HG02970 (cell line): ENCODE measurements around the gene OR1S2.
"Not testable (repeated sequence)": the region's sequence is repeated elsewhere in the genome, so short reads cannot be mapped to it uniquely, and the experiment has no call there.

Experiments used
- ATAC-seq: cut with Tn5 transposase; IDR thresholded peaks from one replicate; pipeline ENCODE4 v1.9.1; 2021; ENCODE audit warnings: mild to moderate bottlenecking, moderate library complexity, moderate number of reproducible peaks; ENCODE audit not compliant: unreplicated experiment, low FRiP score

OR1S2 gene, protein sequence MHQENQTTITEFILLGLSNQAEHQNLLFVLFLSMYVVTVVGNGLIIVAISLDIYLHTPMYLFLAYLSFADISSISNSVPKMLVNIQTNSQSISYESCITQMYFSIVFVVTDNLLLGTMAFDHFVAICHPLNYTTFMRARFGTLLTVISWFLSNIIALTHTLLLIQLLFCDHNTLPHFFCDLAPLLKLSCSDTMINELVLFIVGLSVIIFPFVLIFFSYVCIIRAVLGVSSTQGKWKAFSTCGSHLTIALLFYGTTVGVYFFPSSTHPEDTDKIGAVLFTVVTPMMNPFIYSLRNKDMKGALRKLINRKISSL

DNA sequence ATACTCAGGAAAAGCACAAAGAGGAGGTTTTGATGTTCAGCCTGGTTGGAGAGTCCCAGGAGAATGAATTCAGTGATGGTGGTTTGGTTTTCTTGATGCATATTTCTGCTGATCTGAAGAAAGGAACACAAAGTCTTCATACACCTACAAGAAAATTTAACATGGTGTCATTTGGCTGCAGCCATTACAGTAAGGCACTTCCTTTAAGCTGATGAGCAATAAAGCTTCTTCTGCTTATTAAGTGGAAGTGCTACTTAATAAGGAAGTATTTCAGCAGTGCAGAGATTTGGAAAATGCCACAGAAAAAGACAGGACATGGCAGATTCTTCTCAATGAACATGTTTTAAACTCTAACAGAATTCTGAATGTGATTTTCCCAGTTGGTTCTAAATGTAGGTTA, at the start of gene OR1S2:
Gene OR1S2, minus strand, starts transcription at position 101 of the 400 bp plus-strand sequence. Its CDS starts 0 bp downstream, at position 101.
- no peak for ATAC-seq

DNA sequence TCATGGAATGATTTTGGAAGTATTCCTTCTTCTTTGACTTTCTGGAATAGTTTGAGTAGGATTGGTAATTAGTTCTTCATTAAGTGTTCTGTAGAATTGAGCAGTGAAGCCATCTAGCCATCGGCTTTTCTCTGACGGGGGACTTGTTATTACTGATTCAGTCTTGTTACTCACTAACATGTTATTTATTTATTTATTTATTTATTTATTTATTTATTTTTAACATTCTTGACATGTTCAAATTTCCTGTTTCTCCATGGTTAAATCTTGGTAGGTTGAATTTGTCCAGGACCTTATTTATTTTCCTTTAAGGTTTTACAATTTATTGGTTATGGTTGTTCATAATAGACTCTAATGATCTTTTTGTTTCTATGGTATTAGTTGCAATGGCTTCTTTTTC, 40.0 kb upstream of the OR1S2 start:
- ATAC-seq, result no peak

DNA sequence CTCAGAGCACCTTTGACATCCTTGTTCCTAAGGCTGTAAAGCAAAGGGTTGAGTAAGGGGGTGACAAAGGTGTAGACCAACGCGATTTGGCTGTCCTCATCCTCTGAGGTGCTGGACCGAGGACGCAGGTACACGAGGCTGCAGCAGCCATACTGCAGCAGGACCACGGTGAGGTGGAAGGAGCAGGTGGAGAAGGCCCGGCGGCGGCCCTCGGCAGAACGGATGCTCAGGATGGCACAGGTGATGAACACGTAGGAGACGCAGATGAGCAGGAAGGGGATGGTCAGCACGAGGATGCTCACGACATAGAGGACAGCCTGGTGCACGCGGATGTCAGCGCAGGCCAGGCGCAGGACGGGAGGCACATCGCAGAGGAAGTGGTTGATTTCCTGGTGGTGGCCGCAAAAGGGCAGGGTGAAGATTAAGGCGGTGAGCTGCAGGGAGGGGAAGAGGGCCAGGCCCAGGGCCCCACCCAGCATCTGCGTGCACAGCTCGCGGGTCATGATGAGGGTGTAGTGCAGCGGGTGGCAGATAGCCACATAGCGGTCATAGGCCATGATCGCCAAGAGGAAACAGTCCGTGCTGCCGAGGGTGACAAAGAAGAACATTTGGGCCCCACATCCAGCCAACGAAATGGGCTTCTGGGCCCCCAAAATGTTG, 24.1 kb upstream of the OR1S2 start:
- no peak for ATAC-seq

DNA sequence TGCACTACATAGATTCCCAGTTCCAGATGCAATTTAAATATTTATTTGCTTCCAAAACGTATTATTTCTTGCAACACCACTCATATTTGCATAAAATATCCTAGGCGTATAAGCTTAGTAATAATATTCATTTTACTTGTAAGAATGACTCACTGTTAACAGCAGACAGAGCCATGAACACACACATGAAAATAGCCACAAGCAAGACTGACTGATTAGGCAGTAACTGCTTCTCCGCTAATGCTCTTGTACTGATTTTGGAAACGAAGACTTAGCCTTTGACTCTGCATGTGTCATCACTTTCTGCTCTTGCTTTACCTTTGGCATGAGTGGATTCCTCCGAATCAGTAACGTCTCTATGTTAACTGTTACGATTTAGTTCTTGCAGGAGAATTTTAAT, 18.8 kb upstream of the OR1S2 start:
- ATAC-seq, result no peak

DNA sequence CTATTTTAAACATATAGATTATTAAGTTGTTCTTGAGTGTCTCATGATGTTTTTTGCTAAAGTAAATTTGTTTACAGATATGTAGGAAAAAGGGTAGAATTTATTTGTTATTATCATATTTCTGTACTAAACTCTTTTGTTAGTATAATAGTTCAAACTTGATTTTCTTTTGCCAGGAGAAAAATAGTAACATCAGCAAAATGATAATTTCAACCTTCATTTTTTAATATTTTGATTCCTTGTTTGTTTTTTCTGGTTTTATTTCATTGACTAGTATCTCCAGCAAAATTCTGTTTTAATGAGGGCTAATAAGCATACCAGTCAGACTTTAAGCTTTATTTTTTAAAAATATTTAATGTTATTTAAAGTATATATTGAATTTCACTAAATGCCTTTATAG, 12.5 kb upstream of the OR1S2 start:
- no peak for ATAC-seq

DNA sequence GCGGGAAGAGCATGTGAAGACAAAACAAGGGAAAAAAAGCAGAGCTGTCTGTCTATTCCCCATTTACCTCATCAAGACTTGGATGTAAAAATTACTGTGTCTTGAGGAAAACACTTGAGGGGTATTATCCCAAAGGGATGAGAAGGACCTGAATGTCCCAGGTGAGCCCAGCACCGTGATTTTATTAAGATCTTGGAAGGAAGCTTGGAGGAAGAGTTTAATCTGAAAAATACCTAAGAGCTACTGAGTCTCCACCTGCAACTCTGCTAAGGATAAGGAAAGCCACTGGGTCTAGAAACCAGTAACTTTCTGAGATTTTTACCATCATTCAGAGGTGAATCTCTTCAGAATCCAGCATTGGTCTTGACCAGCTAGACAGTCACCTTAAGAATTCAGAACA, 8.5 kb upstream of the OR1S2 start, which contains the start of gene OR1S1:
Gene OR1S1, plus strand, starts transcription at position 301 of the 400 bp plus-strand sequence.
- not testable (repeated sequence) for ATAC-seq

DNA sequence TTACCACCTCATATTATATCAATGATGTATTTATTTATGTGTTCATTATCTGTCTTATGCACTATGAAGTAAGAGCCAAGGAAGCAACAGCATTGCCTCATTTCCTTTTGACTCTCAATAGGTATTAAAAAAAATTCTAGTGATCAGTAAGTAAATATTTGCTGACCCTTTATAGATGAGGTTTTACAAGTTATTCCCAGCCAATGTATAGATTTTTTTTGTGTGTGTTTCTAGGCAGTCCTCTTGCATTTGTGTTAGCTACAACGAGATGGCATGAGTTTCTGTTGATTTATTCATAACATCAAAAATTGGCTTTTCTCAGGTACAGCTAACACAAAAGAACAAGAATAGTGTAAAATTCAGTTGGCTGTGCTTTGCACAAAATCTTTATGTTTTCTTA, 4.7 kb downstream of the OR1S2 start:
- no peak for ATAC-seq

DNA sequence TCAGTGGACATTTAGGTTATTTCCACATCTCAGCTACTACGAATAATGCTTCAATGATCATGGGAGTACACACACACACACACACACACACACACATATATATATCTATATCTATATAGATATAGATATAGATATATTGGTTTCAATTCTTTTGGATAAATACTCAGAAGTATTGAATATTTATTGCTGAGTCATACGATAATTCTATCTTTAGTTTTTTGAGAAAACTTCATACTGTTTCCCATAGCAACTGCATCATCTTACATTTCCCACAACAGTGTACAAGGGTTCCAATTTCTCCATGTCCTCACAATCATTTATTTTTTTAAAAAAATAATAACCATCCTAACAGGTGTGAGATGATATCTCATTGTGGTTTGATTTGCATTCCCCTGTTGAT, 8.0 kb downstream of the OR1S2 start:
- no peak for ATAC-seq

DNA sequence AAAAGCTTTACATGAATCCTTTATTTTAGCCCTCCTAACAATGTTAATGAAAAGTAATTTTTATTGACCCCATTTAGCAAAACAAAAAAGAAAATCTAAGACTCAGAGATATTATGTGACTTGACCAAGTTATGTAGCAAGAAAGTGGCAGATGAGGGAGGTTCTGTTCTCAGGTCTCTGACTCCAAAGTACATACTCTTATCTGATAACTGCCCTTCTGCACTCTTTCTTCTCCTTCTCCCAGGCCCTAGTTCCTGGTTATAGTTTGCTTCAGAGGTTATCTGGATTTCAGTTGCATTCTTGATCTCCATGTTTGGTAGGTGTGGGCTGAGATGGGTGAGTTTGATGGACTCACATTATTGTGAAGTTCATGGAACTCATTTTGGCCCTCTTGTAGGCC, 10.6 kb downstream of the OR1S2 start:
- ATAC-seq, result no peak

DNA sequence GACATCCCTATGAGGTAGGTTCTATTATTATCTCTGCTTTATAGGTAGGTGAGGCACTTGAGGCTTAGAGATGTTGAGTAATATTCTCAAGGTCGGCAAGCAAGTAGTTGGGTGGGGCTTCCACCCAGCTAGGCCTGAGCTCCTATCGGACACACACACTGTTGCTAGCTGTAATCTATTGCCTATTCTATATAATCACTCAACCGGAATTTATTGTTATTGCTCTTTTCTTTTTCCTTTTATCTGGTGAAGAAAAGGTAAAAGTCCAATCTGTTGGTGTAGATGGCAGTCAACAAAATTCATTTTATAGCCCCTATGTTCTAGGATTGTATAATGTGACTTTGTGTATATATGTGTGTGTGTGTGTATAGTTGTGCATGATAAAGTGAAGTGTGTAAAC, 11.7 kb downstream of the OR1S2 start:
- ATAC-seq, result no peak

DNA sequence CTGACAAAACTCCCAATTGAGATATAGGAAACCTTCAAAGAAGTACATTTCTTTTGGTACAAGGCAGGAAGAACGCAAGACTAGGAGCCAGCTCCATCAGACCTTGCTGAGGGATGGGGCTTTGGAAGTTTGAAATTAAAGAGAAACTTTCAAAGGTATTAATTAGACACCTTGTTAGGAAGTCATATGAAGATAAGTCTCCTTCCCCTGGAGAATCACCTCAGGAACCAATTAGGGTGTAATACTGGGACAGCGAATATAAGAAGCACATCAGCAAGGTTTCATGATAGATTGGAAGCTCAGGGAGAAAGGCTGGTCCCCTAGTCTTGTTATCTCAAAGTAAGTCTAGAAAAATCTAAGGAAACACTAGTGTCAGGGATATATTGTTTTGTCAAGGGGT, 15.2 kb downstream of the OR1S2 start, which contains the start of gene OR9Q2:
Gene OR9Q2, plus strand, starts transcription at position 301 of the 400 bp plus-strand sequence. CDS start 1,421 bp downstream, outside the sequence.
- no peak for ATAC-seq

DNA sequence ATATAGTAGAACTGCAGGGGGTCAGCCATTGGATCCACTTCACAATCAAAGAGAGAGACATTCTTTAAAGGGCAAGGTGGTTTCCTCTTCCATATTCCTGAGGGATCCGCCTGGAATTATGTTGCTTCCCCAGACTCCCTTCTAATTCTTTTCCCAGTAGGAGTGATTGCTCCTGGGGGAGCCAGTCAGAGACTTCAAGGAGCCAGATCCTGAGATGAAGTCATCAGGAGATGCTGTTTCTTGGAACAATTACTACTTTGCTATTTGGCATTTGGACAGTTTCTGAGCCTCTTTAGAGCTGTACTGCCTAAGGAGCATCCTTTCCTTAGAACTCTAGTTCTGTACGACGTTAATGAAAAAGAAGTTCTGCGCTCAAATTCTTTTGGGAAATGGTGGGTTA, 17.0 kb downstream of the OR1S2 start:
- no peak for ATAC-seq

DNA sequence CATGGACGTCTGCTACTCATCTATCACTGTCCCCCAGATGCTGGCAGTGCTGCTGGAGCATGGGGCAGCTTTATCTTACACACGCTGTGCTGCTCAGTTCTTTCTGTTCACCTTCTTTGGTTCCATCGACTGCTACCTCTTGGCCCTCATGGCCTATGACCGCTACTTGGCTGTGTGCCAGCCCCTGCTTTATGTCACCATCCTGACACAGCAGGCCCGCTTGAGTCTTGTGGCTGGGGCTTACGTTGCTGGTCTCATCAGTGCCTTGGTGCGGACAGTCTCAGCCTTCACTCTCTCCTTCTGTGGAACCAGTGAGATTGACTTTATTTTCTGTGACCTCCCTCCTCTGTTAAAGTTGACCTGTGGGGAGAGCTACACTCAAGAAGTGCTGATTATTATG, 24.3 kb downstream of the OR1S2 start:
- no peak for ATAC-seq

DNA sequence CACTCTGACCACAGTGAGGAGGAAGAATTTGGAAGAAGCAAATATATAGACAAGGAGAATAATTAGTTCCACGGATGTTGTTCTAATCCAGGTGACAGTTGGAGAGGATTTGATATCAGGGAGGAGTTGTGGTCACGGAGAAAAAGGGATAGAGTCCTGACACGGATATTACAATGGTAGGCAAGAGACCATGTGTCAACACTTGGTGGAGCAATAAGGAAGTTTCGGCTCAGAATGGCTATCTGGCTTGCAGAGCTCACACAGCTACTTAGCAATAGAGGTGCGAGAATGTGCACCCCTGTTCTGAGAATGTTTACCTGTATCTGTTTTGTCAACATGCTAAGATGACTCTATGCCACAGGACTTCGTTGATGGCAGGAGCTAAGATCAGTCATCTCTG, 25.5 kb downstream of the OR1S2 start:
- no peak for ATAC-seq

DNA sequence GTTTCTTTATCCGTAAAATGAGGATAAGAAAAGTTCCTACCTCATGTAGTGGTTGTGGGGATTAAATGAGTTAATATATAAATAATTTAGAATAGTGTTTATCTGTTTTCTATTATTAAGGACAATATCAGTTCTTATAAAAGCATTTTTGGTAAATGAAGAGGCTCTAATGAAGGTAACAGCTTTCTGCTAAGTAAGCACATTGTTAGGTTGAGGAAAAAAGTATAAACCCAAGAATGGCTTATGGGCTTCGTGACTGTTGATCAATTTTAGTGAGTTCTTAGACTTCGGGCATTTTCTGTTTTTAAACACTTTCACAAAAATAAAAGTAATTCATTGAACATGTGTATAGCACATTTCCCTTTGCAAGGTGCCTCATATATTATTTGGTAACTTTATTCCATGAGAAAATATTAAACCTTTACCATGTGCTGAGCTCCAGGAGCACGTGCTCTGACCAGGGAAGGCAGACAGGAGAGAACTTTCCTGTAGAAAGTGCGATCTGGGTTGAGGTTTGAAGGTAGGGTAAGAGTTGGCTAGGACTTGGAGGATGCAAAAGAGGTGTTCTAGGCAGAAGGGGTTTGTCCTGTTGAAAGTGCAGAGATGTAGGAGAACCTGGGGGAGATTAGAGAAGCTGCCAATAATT, 26.4 kb downstream of the OR1S2 start:
- no peak for ATAC-seq

DNA sequence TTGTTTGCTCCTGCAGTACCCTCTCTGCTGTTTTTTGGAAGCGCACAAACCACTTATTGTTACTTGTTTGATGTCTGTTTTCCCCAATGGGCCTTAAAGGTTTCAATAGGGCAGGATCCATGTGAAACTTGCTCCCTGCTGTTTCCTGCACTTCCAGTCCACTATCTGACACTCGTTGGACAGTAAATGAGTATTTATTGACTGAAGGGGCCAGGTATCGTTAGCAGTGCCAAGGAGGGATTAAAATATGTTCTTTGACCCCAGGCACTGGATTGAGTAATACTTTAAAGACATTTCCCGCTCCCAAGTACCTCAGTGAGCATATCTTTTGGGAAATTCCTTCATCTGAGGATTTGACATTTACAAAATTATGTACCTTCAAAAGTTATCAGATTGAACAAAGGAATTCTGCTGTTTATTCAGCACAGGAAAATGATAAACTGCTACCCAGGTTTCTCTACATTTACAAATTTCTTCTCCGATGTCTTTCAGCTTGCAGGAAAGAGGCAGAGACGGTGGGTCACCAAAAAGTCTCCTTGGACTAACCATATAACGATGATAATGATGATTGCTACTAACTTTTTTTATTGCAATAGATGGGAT, 38.3 kb downstream of the OR1S2 start:
- ATAC-seq, result no peak

DNA sequence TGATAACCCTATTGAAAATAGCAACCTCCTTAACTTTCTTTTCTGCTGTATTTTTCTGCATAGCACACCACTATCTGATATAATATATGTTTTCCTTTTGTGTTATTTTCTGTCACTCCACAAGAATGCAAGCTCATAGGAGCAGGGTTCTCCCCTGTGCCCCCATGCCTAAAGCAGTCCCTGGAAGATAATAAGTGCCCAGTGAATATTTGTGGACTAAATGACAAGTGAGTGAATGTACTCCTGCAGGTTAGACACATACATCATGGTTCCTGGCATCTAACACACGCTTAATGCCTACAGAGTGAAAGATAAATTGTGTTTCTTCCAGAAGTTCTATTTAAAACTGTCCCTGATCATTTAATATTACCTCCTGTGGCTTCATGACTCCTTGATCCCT, 39.0 kb downstream of the OR1S2 start:
- ATAC-seq, result no peak

DNA sequence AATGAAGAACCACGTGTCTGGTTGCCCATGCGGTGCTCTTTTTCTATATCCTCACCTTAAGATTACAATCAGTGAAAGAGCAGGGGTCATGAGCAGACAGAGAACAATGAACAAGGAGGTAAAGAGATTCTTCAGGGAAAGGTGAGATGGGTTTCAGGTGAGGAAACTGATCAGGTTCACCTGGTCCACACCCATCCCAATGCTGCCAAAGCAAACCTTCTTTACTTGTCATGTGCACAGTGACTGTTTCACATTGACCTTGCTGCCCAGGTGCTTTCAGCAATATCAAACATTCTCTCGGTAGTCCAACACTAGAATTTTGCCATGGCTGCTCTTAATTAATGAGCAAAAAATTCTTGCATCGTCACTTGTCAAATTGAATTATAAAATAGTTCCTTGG, 39.6 kb downstream of the OR1S2 start:
- ATAC-seq, result no peak
